Raji (cell line): ENCODE results near the gene SEPTIN6.

Experiments used
- POLR2A ChIP-seq: IDR thresholded peaks from 2 replicates; pipeline ENCODE4 v1.6.1; 2011; ENCODE audit warnings: low read depth, low read length, control low read depth; ENCODE audit not compliant: insufficient read depth

SEPTIN6 gene

GRCh38 chrX:119693040-119693995 lies at the start of gene SEPTIN6:
Gene SEPTIN6 (minus strand): TSS chrX:119693168. CDS start chrX:119693105, 63 bp downstream.
- peak; percentile 87 for TF ChIP-seq POLR2A

- TF ChIP-seq POLR2A = no peak
These were observed 45.8 kb upstream of the SEPTIN6 start for GRCh38 chrX:119738742-119739141.

- TF ChIP-seq POLR2A = no peak
These were observed 43.3 kb upstream of the SEPTIN6 start for GRCh38 chrX:119736206-119736764.

- no peak for TF ChIP-seq POLR2A
These were observed 42.5 kb upstream of the SEPTIN6 start for GRCh38 chrX:119735467-119735866.

GRCh38 chrX:119734897-119735339 lies 42.0 kb upstream of the SEPTIN6 start:
- TF ChIP-seq POLR2A = no peak

GRCh38 chrX:119729408-119730201 lies 36.6 kb upstream of the SEPTIN6 start:
- no peak for TF ChIP-seq POLR2A

- TF ChIP-seq POLR2A = no peak
These were observed 35.5 kb upstream of the SEPTIN6 start for GRCh38 chrX:119728487-119728886.

- TF ChIP-seq POLR2A = no peak
These were observed 34.1 kb upstream of the SEPTIN6 start for GRCh38 chrX:119726900-119727555.

GRCh38 chrX:119721926-119722325 lies 29.0 kb upstream of the SEPTIN6 start:
- no peak for TF ChIP-seq POLR2A

GRCh38 chrX:119721487-119721886 lies 28.5 kb upstream of the SEPTIN6 start:
- TF ChIP-seq POLR2A = no peak

- no peak for TF ChIP-seq POLR2A
These were observed 16.7 kb upstream of the SEPTIN6 start for GRCh38 chrX:119709630-119710029.

GRCh38 chrX:119708936-119709335 lies 16.0 kb upstream of the SEPTIN6 start:
- no peak for TF ChIP-seq POLR2A

GRCh38 chrX:119706616-119707015 lies 13.6 kb upstream of the SEPTIN6 start:
- TF ChIP-seq POLR2A = no peak

- no peak for TF ChIP-seq POLR2A
These were observed 5.9 kb upstream of the SEPTIN6 start for GRCh38 chrX:119698845-119699244.
